Hepatocyte (in vitro differentiated cells): ENCODE results near the gene PHYHIPL. TPM values are rescaled to one million over a fixed set of nuclear protein-coding genes. Genes with fewer than 3 reads are reported as not detected.

ENCODE experiments used
- DNase-seq: peaks from one replicate; pipeline ENCODE4 v3.0.0-alpha.2; 2016; ENCODE audit warnings: low spot score
- H2AFZ ChIP-seq: fragments of 200-600 bp; sonication (generic); 2 replicates; pipeline ENCODE4 v1.6.0; 2016; ENCODE audit warnings: antibody characterized with exemption, mild to moderate bottlenecking
- H3K27ac ChIP-seq: fragments of 200-600 bp; sonication (generic); 2 replicates; pipeline ENCODE4 v1.5.1; 2016; ENCODE audit warnings: mild to moderate bottlenecking
- H3K27me3 ChIP-seq: fragments of 200-600 bp; sonication (generic); 2 replicates; pipeline ENCODE4 v1.6.1; 2016
- H3K36me3 ChIP-seq: fragments of 200-600 bp; sonication (generic); replicated peaks from 2 replicates; pipeline ENCODE4 v1.5.1; 2016; ENCODE audit warnings: low read depth; ENCODE audit not compliant: insufficient read depth
- H3K4me1 ChIP-seq: fragments of 200-600 bp; sonication (generic); 2 replicates; pipeline ENCODE4 v1.5.1; 2016; ENCODE audit warnings: mild to moderate bottlenecking, moderate library complexity; ENCODE audit not compliant: insufficient read depth
- H3K4me2 ChIP-seq: fragments of 200-600 bp; sonication (generic); 2 replicates; pipeline ENCODE4 v1.6.0; 2016
- H3K4me3 ChIP-seq: fragments of 200-600 bp; sonication (generic); 2 replicates; pipeline ENCODE4 v1.5.1; 2016; ENCODE audit warnings: mild to moderate bottlenecking
- H3K79me2 ChIP-seq: fragments of 200-600 bp; sonication (generic); 2 replicates; pipeline ENCODE4 v1.6.0; 2017; ENCODE audit warnings: mild to moderate bottlenecking
- H3K9me2 ChIP-seq: fragments of 200-600 bp; sonication (generic); replicated peaks from 2 replicates; pipeline ENCODE4 v1.6.0; 2017; ENCODE audit warnings: mild to moderate bottlenecking; ENCODE audit not compliant: insufficient read depth
- H3K9me3 ChIP-seq: fragments of 200-600 bp; sonication (generic); 2 replicates; pipeline ENCODE4 v1.5.1; 2016; ENCODE audit warnings: low read depth, mild to moderate bottlenecking
- H4K20me1 ChIP-seq: fragments of 200-600 bp; sonication (generic); 2 replicates; pipeline ENCODE4 v1.6.0; 2016; ENCODE audit warnings: mild to moderate bottlenecking; ENCODE audit not compliant: insufficient read depth, poor library complexity, severe bottlenecking
- CTCF ChIP-seq: fragments of 200-600 bp; sonication (generic); IDR thresholded peaks from 2 replicates; pipeline ENCODE4 v1.5.1; 2016; ENCODE audit warnings: antibody characterized with exemption, mild to moderate bottlenecking; ENCODE audit not compliant: poor library complexity
- EZH2 ChIP-seq: fragments of 200-600 bp; sonication (generic); IDR thresholded peaks from 2 replicates; pipeline ENCODE4 v1.6.1; 2016; ENCODE audit warnings: antibody characterized with exemption, mild to moderate bottlenecking, borderline replicate concordance
- EZH2phosphoT487 ChIP-seq: fragments of 200-600 bp; sonication (generic); IDR thresholded peaks from one replicate; pipeline ENCODE4 v1.6.1; 2018; ENCODE audit warnings: antibody characterized with exemption, mild to moderate bottlenecking, low read depth, moderate library complexity; ENCODE audit not compliant: unreplicated experiment, severe bottlenecking
- WGBS: methylation state at CpG from one replicate; pipeline ENCODE4 v1.1.6; 2016; ENCODE audit warnings: low lambda C conversion rate; ENCODE audit errors: missing lambda C conversion rate; 5-methylcytosine and 5-hydroxymethylcytosine counted together
- polyA plus RNA-seq: library from polyadenylated mRNA; unstranded; fragments of >200 nt; fragmentation: Nextera tagmentation; extraction: Ambion mirVana; gene quantifications from 2 replicates; pipeline ENCODE4 v1.2.1, GENCODE V29; 2016
- total RNA-seq: library from RNA; depleted of rRNA; stranded (reverse); fragments of >200 nt; gene quantifications from 2 replicates; pipeline ENCODE4 v1.2.3, GENCODE V29; 2014

The PHYHIPL gene
- total and polyA plus RNA-seq, 2 experiments from 2014 or later = 5.9 to 6.8 TPM

- 11% methylated on average over 26 of the region's 26 CpGs for WGBS
- Histone ChIP-seq H3K9me3 (no peaks in the 10 kb centered on the region), H4K20me1 (no peaks in the 10 kb centered on the region), H3K4me1 (no peaks in the 10 kb centered on the region), H3K9me2 (no peaks in the 10 kb centered on the region), H3K4me2 (peak overlapping the region; percentile 91), H3K36me3 (no peaks in the 10 kb centered on the region), H2AFZ (peak overlapping the region; percentile 74), H3K4me3 (peak overlapping the region; percentile 44), H3K27ac (peak overlapping the region; percentile 38), H3K79me2 (peaks cover 29% of the 10 kb centered on the region), H3K27me3 (no peaks in the 10 kb centered on the region)
- TF ChIP-seq EZH2 (peak; percentile 19), CTCF (no peak)
- DNase-seq = peak; percentile 22
Observed at GRCh38 chr10:59175538-59176240, 754 bp upstream of the PHYHIPL start.

- H3K36me3 ChIP-seq = no peaks in the 10 kb centered on the region
- no peaks in the 10 kb centered on the region for H4K20me1 ChIP-seq
- H3K4me2 ChIP-seq = peak overlapping the region; percentile 91
- peak; percentile 75 for DNase-seq
- peak overlapping the region; percentile 73 for H3K4me3 ChIP-seq
- peak overlapping the region; percentile 65 for H3K27ac ChIP-seq
- no peaks in the 10 kb centered on the region for H3K9me2 ChIP-seq
- 8% methylated on average over 38 of the region's 41 CpGs for WGBS
- H3K4me1 ChIP-seq = no peaks in the 10 kb centered on the region
- H3K27me3 ChIP-seq = no peaks in the 10 kb centered on the region
- H3K79me2 ChIP-seq = peaks cover 41% of the 10 kb centered on the region
- TF ChIP-seq CTCF (peak; percentile 8), EZH2 (peak; percentile 14), EZH2phosphoT487 (no peak)
- H3K9me3 ChIP-seq = no peaks in the 10 kb centered on the region
- peak overlapping the region; percentile 72 for H2AFZ ChIP-seq
Observed at GRCh38 chr10:59177031-59177797, 771 bp downstream of the PHYHIPL start.

GRCh38 chr10:59177836-59178235 lies 1.4 kb downstream of the PHYHIPL start:
- WGBS = 58% methylated on average over 5 of the region's 5 CpGs
- no peak overlapping the region for H3K27ac ChIP-seq
- H3K27me3 ChIP-seq = no peaks in the 10 kb centered on the region
- peak overlapping the region; percentile 10 for H3K4me3 ChIP-seq
- H2AFZ ChIP-seq = no peak overlapping the region
- no peak for TF ChIP-seq CTCF
- TF ChIP-seq EZH2phosphoT487 = no peak
- TF ChIP-seq EZH2 = no peak
- no peaks in the 10 kb centered on the region for H3K9me2 ChIP-seq
- H4K20me1 ChIP-seq = no peaks in the 10 kb centered on the region
- no peak for DNase-seq
- H3K9me3 ChIP-seq = no peaks in the 10 kb centered on the region
- H3K4me1 ChIP-seq = no peaks in the 10 kb centered on the region
- H3K4me2 ChIP-seq = peak overlapping the region; percentile 91
- peaks cover 47% of the 10 kb centered on the region for H3K79me2 ChIP-seq
- no peaks in the 10 kb centered on the region for H3K36me3 ChIP-seq
